Amniotic stem cell (primary cell): Measurements from ENCODE around the gene RPL28.

Source experiments
- DNase-seq: peaks from one replicate; lab custom pipeline; 2025; lab: John Stamatoyannopoulos, UW

Gene RPL28

GRCh38 chr19:55385724-55386492 is at the start of gene RPL28:
TSS of gene RPL28 (plus strand) at chr19:55385932. CDS start at chr19:55386358, 426 bp downstream.
- peak; percentile 96 for DNase-seq

GRCh38 chr19:55336101-55336500 is 49.6 kb upstream of the RPL28 start:
- DNase-seq: no peak

GRCh38 chr19:55339105-55339888 is 46.4 kb upstream of the RPL28 start, which contains the start of gene KMT5C:
TSS of gene KMT5C (plus strand) at chr19:55339876. CDS start at chr19:55341937, 2,061 bp downstream.
- DNase-seq: peak; percentile 100

- no peak for DNase-seq
These were observed 45.6 kb upstream of the RPL28 start for GRCh38 chr19:55339889-55340783.

- DNase-seq: no peak
These were observed 45.0 kb upstream of the RPL28 start for GRCh38 chr19:55340784-55341147.

- no peak for DNase-seq
These were observed 44.6 kb upstream of the RPL28 start for GRCh38 chr19:55341171-55341588.

DNA sequence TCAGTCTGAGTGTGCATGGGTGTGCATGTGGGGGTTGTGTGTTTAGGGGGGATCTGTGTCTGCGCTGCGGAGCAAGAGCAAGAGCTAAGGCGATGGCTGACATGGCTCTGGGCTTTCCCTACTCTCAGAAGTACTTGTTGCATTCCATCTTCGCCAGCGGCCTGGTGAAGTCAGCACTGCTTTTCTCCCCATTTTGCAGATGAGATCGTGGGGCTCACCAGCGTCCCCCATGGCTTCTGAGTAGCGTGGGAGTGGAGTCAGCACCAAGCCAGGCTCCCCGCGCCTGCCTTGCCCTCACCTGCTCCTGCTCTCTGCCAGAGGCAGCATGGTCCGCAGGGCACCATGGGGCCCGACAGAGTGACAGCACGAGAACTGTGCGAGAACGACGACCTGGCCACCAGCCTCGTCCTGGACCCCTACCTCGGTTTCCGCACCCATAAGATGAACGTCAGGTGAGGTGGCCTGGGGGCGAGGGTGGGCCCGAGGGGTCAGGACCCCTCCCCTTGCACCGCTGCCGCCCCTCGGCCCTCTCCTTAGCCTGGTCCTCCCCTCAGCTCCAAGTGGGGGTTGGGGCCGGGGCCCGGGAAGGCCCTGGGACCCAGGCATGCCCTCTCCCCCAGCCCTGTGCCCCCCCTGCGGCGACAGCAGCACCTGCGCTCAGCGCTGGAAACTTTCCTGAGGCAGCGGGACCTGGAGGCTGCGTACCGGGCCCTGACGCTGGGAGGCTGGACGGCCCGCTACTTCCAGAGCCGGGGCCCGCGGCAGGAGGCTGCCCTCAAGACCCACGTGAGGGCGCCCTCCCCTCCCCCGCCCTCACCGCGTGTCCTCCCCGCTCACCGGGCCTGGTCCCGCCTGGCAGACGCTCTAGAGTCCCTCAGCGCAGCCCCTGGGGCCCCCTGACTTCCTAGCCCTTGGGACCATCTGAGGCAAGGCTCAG is 43.9 kb upstream of the RPL28 start:
- DNase-seq: no peak

GRCh38 chr19:55344444-55344843 is 41.3 kb upstream of the RPL28 start:
- no peak for DNase-seq

- no peak for DNase-seq
These were observed 40.5 kb upstream of the RPL28 start for GRCh38 chr19:55345101-55345817.

GRCh38 chr19:55345818-55346724 is 39.7 kb upstream of the RPL28 start:
- DNase-seq: no peak

GRCh38 chr19:55346725-55347441 is 38.8 kb upstream of the RPL28 start:
- DNase-seq: no peak

DNA sequence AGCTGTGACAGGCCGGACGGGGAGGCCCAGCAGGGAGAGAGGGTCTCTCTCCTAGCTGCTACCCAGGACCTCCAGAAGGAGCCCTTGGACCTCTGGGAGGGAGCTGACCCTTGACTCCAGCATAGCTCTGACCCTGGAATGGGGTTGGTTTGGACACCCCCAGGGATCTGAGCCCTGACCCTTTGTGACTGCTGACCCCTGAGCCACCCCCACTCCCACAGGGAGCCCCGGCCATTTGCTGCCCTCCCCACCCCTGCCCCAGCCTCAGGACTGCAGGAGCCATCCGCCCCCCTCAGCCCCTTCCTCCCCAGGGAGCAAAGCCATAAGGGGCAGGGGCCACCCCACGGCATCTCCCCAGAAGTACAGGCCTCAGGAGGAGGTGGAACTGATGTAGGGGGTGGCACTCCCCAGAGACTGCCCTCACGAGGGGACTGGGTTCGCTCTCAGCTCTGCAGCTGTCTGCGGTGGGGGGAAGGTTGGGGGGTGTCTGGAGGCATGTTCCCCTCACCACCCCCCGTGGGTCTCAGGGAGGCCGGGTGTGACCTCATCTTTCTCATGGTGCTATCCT is 38.2 kb upstream of the RPL28 start:
- no peak for DNase-seq

GRCh38 chr19:55348317-55349034 is 37.3 kb upstream of the RPL28 start:
- no peak for DNase-seq

- no peak for DNase-seq
These were observed 35.0 kb upstream of the RPL28 start for GRCh38 chr19:55350620-55351315.

GRCh38 chr19:55352040-55352439 is 33.7 kb upstream of the RPL28 start:
- no peak for DNase-seq

GRCh38 chr19:55352549-55353145 is 33.1 kb upstream of the RPL28 start:
- no peak for DNase-seq
